Measurements from ENCODE around the gene PCDH9. TPM values are rescaled to one million over a fixed set of nuclear protein-coding genes. Genes with fewer than 3 reads are reported as not detected.

The PCDH9 gene
- total RNA-seq, 4 donors from 2014 or later = 0.37 to 2.4 (median 1.5) TPM

GRCh38 chr13:67150608-67151007, 79.5 kb downstream of the PCDH9 start:
- TF ChIP-seq EP300 (IDR thresholded peaks at IDR 0.05; ENCODE audit: low read depth) = no peak
- no peak for TF ChIP-seq CTCF (IDR thresholded peaks at IDR 0.05)
- TF ChIP-seq POLR2AphosphoS5 (IDR thresholded peaks at IDR 0.05) = no peak
- no peak for TF ChIP-seq POLR2A (IDR thresholded peaks at IDR 0.05)
- no peak for DNase-seq
- Histone ChIP-seq H3K27me3 (no peaks in the 10 kb centered on the region), H3K9me3 (no peaks in the 10 kb centered on the region), H3K4me3 (no peak overlapping the region), H3K27ac (peak overlapping the region in 1 of 4 donors; percentile 37), H3K36me3 (no peaks in the 10 kb centered on the region), H3K4me1 (peaks cover 0 to 20% (median 4%) of the 10 kb centered on the region in 4 donors)
- intact Hi-C loops (cut with DNase I; ENCODE audit: low total_unique reads) = no loop called here
- WGBS, 2 donors (ENCODE audit: low coverage in 1 of 2) = 36 to 46% methylated on average over 1 of the region's 1 CpG
- in situ Hi-C loops (cut with MboI; ENCODE audit: low pct_ligation_motif_present in 1 of 4, low pct_unique_long_range_greater_than_20kb in 1 of 4, low sequenced_read_pairs in 3 of 4) = no loop called here

- Histone ChIP-seq H3K4me1 (peaks cover 0 to 20% (median 4%) of the 10 kb centered on the region in 4 donors), H3K36me3 (no peaks in the 10 kb centered on the region), H3K4me3 (no peak overlapping the region), H3K27me3 (no peaks in the 10 kb centered on the region), H3K27ac (no peak overlapping the region), H3K9me3 (no peaks in the 10 kb centered on the region)
- WGBS, 2 donors (ENCODE audit: low coverage in 1 of 2) = 50 to 52% methylated on average over 2 of the region's 2 CpGs
- in situ Hi-C loops (cut with MboI; ENCODE audit: low pct_ligation_motif_present in 1 of 4, low pct_unique_long_range_greater_than_20kb in 1 of 4, low sequenced_read_pairs in 3 of 4) (no loop called here), intact Hi-C loops (cut with DNase I; ENCODE audit: low total_unique reads) (no loop called here)
- TF ChIP-seq CTCF (IDR thresholded peaks at IDR 0.05) (no peak), EP300 (IDR thresholded peaks at IDR 0.05; ENCODE audit: low read depth) (no peak), POLR2AphosphoS5 (IDR thresholded peaks at IDR 0.05) (no peak), POLR2A (IDR thresholded peaks at IDR 0.05) (no peak)
- no peak for DNase-seq
Measured at GRCh38 chr13:67148161-67148571, 82.0 kb downstream of the PCDH9 start.

GRCh38 chr13:67147342-67148133, 82.6 kb downstream of the PCDH9 start:
- no peak for DNase-seq
- in situ Hi-C loops (cut with MboI; ENCODE audit: low pct_ligation_motif_present in 1 of 4, low pct_unique_long_range_greater_than_20kb in 1 of 4, low sequenced_read_pairs in 3 of 4) (no loop called here), intact Hi-C loops (cut with DNase I; ENCODE audit: low total_unique reads) (no loop called here)
- TF ChIP-seq CTCF (IDR thresholded peaks at IDR 0.05) = no peak
- no peak for TF ChIP-seq EP300 (IDR thresholded peaks at IDR 0.05; ENCODE audit: low read depth)
- no peak for TF ChIP-seq POLR2A (IDR thresholded peaks at IDR 0.05)
- no peak for TF ChIP-seq POLR2AphosphoS5 (IDR thresholded peaks at IDR 0.05)
- no peak overlapping the region for H3K4me3 ChIP-seq
- H3K27me3 ChIP-seq = no peaks in the 10 kb centered on the region
- 51 to 55% methylated on average over 4 to 6 of the region's 6 CpGs for WGBS, 2 donors (ENCODE audit: low coverage in 1 of 2)
- peaks cover 0 to 20% (median 4%) of the 10 kb centered on the region in 4 donors for H3K4me1 ChIP-seq
- H3K36me3 ChIP-seq = no peaks in the 10 kb centered on the region
- no peak overlapping the region for H3K27ac ChIP-seq
- no peaks in the 10 kb centered on the region for H3K9me3 ChIP-seq

- Histone ChIP-seq H3K27me3 (no peaks in the 10 kb centered on the region), H3K27ac (no peak overlapping the region), H3K4me1 (peaks cover 0 to 20% (median 4%) of the 10 kb centered on the region in 4 donors), H3K4me3 (no peak overlapping the region), H3K9me3 (no peaks in the 10 kb centered on the region), H3K36me3 (no peaks in the 10 kb centered on the region)
- no peak for DNase-seq
- in situ Hi-C loops (cut with MboI; ENCODE audit: low pct_ligation_motif_present in 1 of 4, low pct_unique_long_range_greater_than_20kb in 1 of 4, low sequenced_read_pairs in 3 of 4) (no loop called here), intact Hi-C loops (cut with DNase I; ENCODE audit: low total_unique reads) (no loop called here)
- TF ChIP-seq EP300 (IDR thresholded peaks at IDR 0.05; ENCODE audit: low read depth) (no peak), POLR2A (IDR thresholded peaks at IDR 0.05) (no peak), CTCF (IDR thresholded peaks at IDR 0.05) (no peak), POLR2AphosphoS5 (IDR thresholded peaks at IDR 0.05) (no peak)
- WGBS, 2 donors (ENCODE audit: low coverage in 1 of 2) = 55 to 69% methylated on average over 4 of the region's 4 CpGs
Measured at GRCh38 chr13:67146523-67147130, 83.5 kb downstream of the PCDH9 start.
